HepG2 (cell line): ENCODE results near the gene TSACC. TPM values are rescaled to one million over a fixed set of nuclear protein-coding genes. Genes with fewer than 3 reads are reported as not detected.

Source experiments
- ATAC-seq: fragments of 200-7000 bp; cut with Tn5 transposase; 3 replicates; pipeline ENCODE4 v1.9.1; 2020; ENCODE audit warnings: mild to moderate bottlenecking, moderate library complexity
- BruUV-seq: library from RNA; stranded (reverse); fragments of 400-500 nt; replicated peaks from 2 replicates; lab custom pipeline; 2021; lab: Mats Ljungman, UMichigan
- CTCF ChIA-PET: fragments of 300-600 bp; formaldehyde crosslinking; extraction: SDS; loops from one replicate; lab custom pipeline; 2021; ENCODE audit warnings: low total read pairs, inconsistent platforms, low intra/inter-chr PET ratio; lab: Yijun Ruan, JAX
- POLR2A ChIA-PET: fragments of 350-600 bp; sonication (Branson Sonifier 250); formaldehyde crosslinking; loops from one replicate; lab custom pipeline; 2020; ENCODE audit warnings: antibody characterized with exemption, inconsistent platforms; lab: Yijun Ruan, JAX
- DNase-seq: peaks from one replicate; pipeline ENCODE4 v3.0.0-alpha.2; 2015; ENCODE audit warnings: low spot score
- FAIRE-seq: peaks from 3 replicates; lab custom pipeline; 2011; peaks lifted over from hg19 to GRCh38; lab: Jason Lieb, UNC
- H2AFZ ChIP-seq: one replicate; pipeline ENCODE4 v1.6.1; 2011; ENCODE audit warnings: low read length, inconsistent platforms
- H3K27ac ChIP-seq: fragments of 300-600 bp; 3 replicates; pipeline ENCODE4 v1.8.0; 2011; ENCODE audit warnings: mixed run types, mild to moderate bottlenecking, mixed read lengths, low read length, inconsistent platforms; ENCODE audit not compliant: insufficient read depth; ENCODE audit errors: extremely low read length
- H3K27me3 ChIP-seq, 2 experiments: fragments of 200-600 bp in 1 of 2; 2 replicates in 1 of 2; 3 replicates in 1 of 2; pipeline versions ENCODE4 v1.6.0 to v1.8.0; 2011; ENCODE audit warnings: low read length in 2 of 2, mild to moderate bottlenecking in 2 of 2, moderate library complexity in 2 of 2, inconsistent platforms in 1 of 2; ENCODE audit not compliant: insufficient read depth in 2 of 2, control insufficient read depth in 1 of 2
- H3K36me3 ChIP-seq, 2 experiments: fragments of 200-600 bp in 1 of 2; replicated peaks in 1 of 2; 2 replicates in 1 of 2; 3 replicates in 1 of 2; pipeline versions ENCODE4 v1.5.1 to v1.8.0; 2011; ENCODE audit warnings: low read length in 2 of 2, inconsistent platforms in 1 of 2; ENCODE audit not compliant: insufficient read depth in 2 of 2, control insufficient read depth in 1 of 2
- H3K4me1 ChIP-seq: 2 replicates; pipeline ENCODE4 v1.5.1; 2012; ENCODE audit warnings: low read length, inconsistent platforms; ENCODE audit not compliant: insufficient read depth
- H3K4me2 ChIP-seq: 2 replicates; pipeline ENCODE4 v1.6.0; 2011; ENCODE audit warnings: low read depth, low read length, inconsistent platforms
- H3K4me3 ChIP-seq, 3 experiments: fragments of 200-600 bp in 1 of 3; sonication (generic), shearing (Covaris generic) in 1 of 3; replicated peaks in 1 of 3; 2 replicates each; pipeline ENCODE4 v1.5.1; 2011 to 2016; ENCODE audit warnings: low read length in 3 of 3, inconsistent platforms in 2 of 3, low read depth in 2 of 3, mild to moderate bottlenecking in 2 of 3, control low read depth in 1 of 3, mixed read lengths in 1 of 3; ENCODE audit not compliant: insufficient read depth in 1 of 3
- H3K79me2 ChIP-seq: one replicate; pipeline ENCODE4 v1.6.1; 2011; ENCODE audit warnings: low read length, inconsistent platforms; ENCODE audit not compliant: insufficient read depth
- H3K9ac ChIP-seq: 2 replicates; pipeline ENCODE4 v1.6.0; 2011; ENCODE audit warnings: mild to moderate bottlenecking, low read depth, low read length, inconsistent platforms; ENCODE audit not compliant: insufficient read depth
- H3K9me3 ChIP-seq: 2 replicates; pipeline ENCODE4 v1.5.1; 2012; ENCODE audit warnings: mild to moderate bottlenecking, low read length
- H4K20me1 ChIP-seq: 2 replicates; pipeline ENCODE4 v1.6.0; 2011; ENCODE audit warnings: inconsistent platforms, mild to moderate bottlenecking, low read length, moderate library complexity; ENCODE audit not compliant: insufficient read depth
- AGO1 ChIP-seq: fragments of 200-400 bp; formaldehyde crosslinking; IDR thresholded peaks from 2 replicates; pipeline ENCODE4 v1.6.1; 2017; ENCODE audit warnings: mild to moderate bottlenecking, low read depth, low read length, moderate library complexity; ENCODE audit not compliant: poor library complexity, severe bottlenecking
- ARID3A ChIP-seq: IDR thresholded peaks from 2 replicates; pipeline ENCODE4 v1.6.1; 2012; ENCODE audit warnings: low read depth, low read length, improper control_type of control experiment
- JUNB ChIP-seq: sonication (generic); formaldehyde crosslinking; IDR thresholded peaks from 2 replicates; pipeline ENCODE4 v1.8.0; 2022; ENCODE audit warnings: missing genetic modification reagents, mild to moderate bottlenecking, borderline replicate concordance
- MAZ ChIP-seq, 2 experiments: sonication (generic) in 1 of 2; formaldehyde crosslinking in 1 of 2; IDR thresholded peaks; 2 replicates each; pipeline versions ENCODE4 v1.5.0 to v1.6.1; 2012 to 2020; ENCODE audit warnings: low read depth in 2 of 2, mild to moderate bottlenecking in 2 of 2, borderline replicate concordance in 1 of 2, improper control_type of control experiment in 1 of 2, low read length in 1 of 2, missing genetic modification reagents in 1 of 2, moderate library complexity in 1 of 2
- PATZ1 ChIP-seq: sonication (generic); formaldehyde crosslinking; IDR thresholded peaks from 2 replicates; pipeline ENCODE4 v1.4.0; 2020; ENCODE audit warnings: missing genetic modification reagents
- PRDM4 ChIP-seq: sonication (generic); formaldehyde crosslinking; IDR thresholded peaks from 2 replicates; pipeline ENCODE4 v1.9.0; 2021; ENCODE audit warnings: missing genetic modification reagents, borderline replicate concordance
- ZNF12 ChIP-seq: sonication (generic); formaldehyde crosslinking; IDR thresholded peaks from 2 replicates; pipeline ENCODE4 v1.5.0; 2020; ENCODE audit warnings: missing genetic modification reagents
- ZNF281 ChIP-seq: sonication (generic); formaldehyde crosslinking; IDR thresholded peaks from 2 replicates; pipeline ENCODE4 v1.4.0; 2020; ENCODE audit warnings: missing genetic modification reagents, borderline replicate concordance
- WGBS: methylation state at CpG from one replicate; pipeline ENCODE4 v1.1.6; 2017; ENCODE audit warnings: low lambda C conversion rate; 5-methylcytosine and 5-hydroxymethylcytosine counted together
- in situ Hi-C: cut with HindIII; loops from 2 replicates; pipeline ENCODE4 v1.10.0; 2017; ENCODE audit warnings: low pct_unique_long_range_greater_than_20kb; ENCODE audit not compliant: extremely low pct_ligation_motif_present
- intact Hi-C: fragments of 100-400 bp; cut with micrococcal nuclease; formaldehyde crosslinking; loops from one replicate; pipeline ENCODE4 v1.10.0; 2022; ENCODE audit not compliant: unreplicated experiment
- polyA plus RNA-seq, 8 experiments: library from polyadenylated mRNA; depleted of rRNA in 3 of 8; stranded (reverse) in 7 of 8; unstranded in 1 of 8; fragments of >200 nt; fragmentation: Illumina TruSeq in 4 of 8; extraction: Trizol in 4 of 8; gene quantifications; 2 replicates each; pipeline versions ENCODE4 v1.2.1 to v1.2.3, GENCODE V29; 2011 to 2016; ENCODE audit warnings: low read depth in 4 of 8, missing spikeins in 1 of 8, mixed read lengths in 1 of 8; ENCODE audit not compliant: insufficient read depth in 1 of 8
- total RNA-seq, 5 experiments: library from RNA; depleted of rRNA; stranded (reverse); fragments of >200 nt; fragmentation: Illumina TruSeq; extraction: Trizol; gene quantifications; 2 replicates each; pipeline ENCODE4 v1.2.3, GENCODE V29; 2016; ENCODE audit warnings: low read depth in 1 of 5

The TSACC gene
- total and polyA plus RNA-seq, 2 of the 13 experiments (the other 11 are each of a cell fraction or from before 2014, with no cell fraction given) = 1.5 to 2.6 TPM

- BruUV-seq = no TSS peak
- 46% methylated on average over 10 of the region's 13 CpGs for WGBS
- Histone ChIP-seq H4K20me1 (no peaks in the 10 kb centered on the region), H3K36me3 (no peaks in the 10 kb centered on the region), H3K4me3 (no peak overlapping the region), H3K4me2 (no peak overlapping the region), H2AFZ (no peak overlapping the region), H3K9ac (no peak overlapping the region), H3K4me1 (peaks cover 42% of the 10 kb centered on the region), H3K27ac (no peak overlapping the region), H3K9me3 (no peaks in the 10 kb centered on the region), H3K27me3 (peaks cover 11 to 49% of the 10 kb centered on the region in 2 experiments; a peak in 4 of 5 replicates), H3K79me2 (no peaks in the 10 kb centered on the region)
- FAIRE-seq = no peak
- intact Hi-C loops = no loop called here
- TF ChIP-seq JUNB (CRISPR knock-in tag) = no peak
- TF ChIP-seq ZNF281 = peak; percentile 72
- no peak for TF ChIP-seq PRDM4 (CRISPR knock-in tag)
- 0 out of 2 replicates have a peak, but pooled peaks have one; percentile 16 for TF ChIP-seq PATZ1
- no peak for TF ChIP-seq MAZ (IDR thresholded peaks at IDR 0.05; ENCODE audit: borderline replicate concordance, low read depth, low read length)
- TF ChIP-seq MAZ (CRISPR knock-in tag; IDR thresholded peaks at IDR 0.05; ENCODE audit: low read depth) = no peak
- no peak for TF ChIP-seq ZNF12 (CRISPR knock-in tag)
- TF ChIP-seq AGO1 = peak; percentile 24
- no peak for TF ChIP-seq ARID3A
- peak; percentile 0; the same call in 2 of the 3 replicates for ATAC-seq
- DNase-seq = no peak
- in situ Hi-C loops = no loop called here
- ChIA-PET CTCF (no interaction called here), POLR2A (no interaction called here)
These were observed 54.1 kb downstream of the TSACC start for GRCh38 chr1:156392452-156392853.
